Measurements from ENCODE around the gene SHMT2.

DNA sequence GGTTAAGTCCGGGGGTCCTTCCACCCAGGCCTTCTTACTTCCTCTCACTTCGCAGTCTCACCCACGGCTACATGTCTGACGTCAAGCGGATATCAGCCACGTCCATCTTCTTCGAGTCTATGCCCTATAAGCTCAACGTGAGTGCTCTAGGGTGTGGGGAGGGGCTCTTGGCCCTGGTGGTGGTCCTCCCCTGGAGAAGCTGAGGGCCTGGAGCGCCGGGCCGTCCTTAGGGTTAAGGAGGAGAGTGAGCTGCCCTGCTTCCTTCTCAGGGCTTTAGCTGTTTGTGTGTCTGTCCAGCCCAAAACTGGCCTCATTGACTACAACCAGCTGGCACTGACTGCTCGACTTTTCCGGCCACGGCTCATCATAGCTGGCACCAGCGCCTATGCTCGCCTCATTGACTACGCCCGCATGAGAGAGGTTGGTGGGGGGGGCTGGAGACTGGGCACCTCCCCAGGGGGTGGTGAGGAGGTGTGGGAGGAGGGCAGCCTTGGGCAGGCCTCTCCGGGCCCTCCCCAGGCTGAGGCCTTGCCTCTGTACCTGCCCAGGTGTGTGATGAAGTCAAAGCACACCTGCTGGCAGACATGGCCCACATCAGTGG is 2.7 kb downstream of the SHMT2 start:
- TF ChIP-seq, protein P1, sequence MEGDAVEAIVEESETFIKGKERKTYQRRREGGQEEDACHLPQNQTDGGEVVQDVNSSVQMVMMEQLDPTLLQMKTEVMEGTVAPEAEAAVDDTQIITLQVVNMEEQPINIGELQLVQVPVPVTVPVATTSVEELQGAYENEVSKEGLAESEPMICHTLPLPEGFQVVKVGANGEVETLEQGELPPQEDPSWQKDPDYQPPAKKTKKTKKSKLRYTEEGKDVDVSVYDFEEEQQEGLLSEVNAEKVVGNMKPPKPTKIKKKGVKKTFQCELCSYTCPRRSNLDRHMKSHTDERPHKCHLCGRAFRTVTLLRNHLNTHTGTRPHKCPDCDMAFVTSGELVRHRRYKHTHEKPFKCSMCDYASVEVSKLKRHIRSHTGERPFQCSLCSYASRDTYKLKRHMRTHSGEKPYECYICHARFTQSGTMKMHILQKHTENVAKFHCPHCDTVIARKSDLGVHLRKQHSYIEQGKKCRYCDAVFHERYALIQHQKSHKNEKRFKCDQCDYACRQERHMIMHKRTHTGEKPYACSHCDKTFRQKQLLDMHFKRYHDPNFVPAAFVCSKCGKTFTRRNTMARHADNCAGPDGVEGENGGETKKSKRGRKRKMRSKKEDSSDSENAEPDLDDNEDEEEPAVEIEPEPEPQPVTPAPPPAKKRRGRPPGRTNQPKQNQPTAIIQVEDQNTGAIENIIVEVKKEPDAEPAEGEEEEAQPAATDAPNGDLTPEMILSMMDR (IDR thresholded peaks at IDR 0.05 in 2 of 3, conservative IDR thresholded peaks at IDR 0.05 in 1 of 3; ENCODE audit: borderline replicate concordance in 1 of 3, insufficient read depth in 1 of 3, low read depth in 2 of 3, low read length in 2 of 3): no peak
- TF ChIP-seq CEBPB (IDR thresholded peaks at IDR 0.05; ENCODE audit: low read depth) (no peak), POLR2A (IDR thresholded peaks at IDR 0.05; ENCODE audit: borderline replicate concordance, extremely low read depth, insufficient read depth, insufficient read length) (no peak), EZH2 (IDR thresholded peaks at IDR 0.05) (no peak), FOSL1 (IDR thresholded peaks at IDR 0.05; ENCODE audit: low read depth) (no peak), POLR2AphosphoS5 (IDR thresholded peaks at IDR 0.05; ENCODE audit: low read depth, low read length) (no peak)
